GM18520 (cell line): ENCODE measurements around the gene RASGRF1.
A peak's percentile ranks its signal among the peaks of the same experiment; 100 is the strongest.
"Not testable (repeated sequence)": the region's sequence is repeated elsewhere in the genome, so short reads cannot be mapped to it uniquely, and the experiment has no call there.

ENCODE experiments used
- ATAC-seq: cut with Tn5 transposase; IDR thresholded peaks from one replicate; pipeline ENCODE4 v1.9.1; 2021; ENCODE audit not compliant: unreplicated experiment

RASGRF1 gene

GRCh38 chr15:79041601-79042168 is 48.9 kb downstream of the RASGRF1 start:
- no peak for ATAC-seq

DNA sequence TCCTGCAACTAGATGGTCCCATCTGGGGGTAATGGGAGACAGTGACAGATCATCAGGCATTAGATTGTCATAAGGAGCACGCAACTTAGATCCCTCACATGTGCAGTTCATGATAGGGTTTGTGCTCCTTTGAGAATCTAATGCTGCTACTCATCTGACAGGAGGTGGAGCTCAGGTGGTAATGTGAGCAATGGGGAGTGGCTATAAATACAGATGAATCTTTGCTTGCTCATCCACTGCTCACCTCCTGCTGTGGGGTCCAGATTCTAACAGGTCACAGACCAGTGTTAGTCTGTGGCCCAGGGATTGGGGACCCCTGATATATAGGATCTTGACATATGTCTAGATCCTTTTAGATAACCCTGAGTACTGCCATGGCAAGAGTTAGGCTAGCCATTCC is 52.7 kb downstream of the RASGRF1 start:
- no peak for ATAC-seq

GRCh38 chr15:79036323-79036722 is 54.3 kb downstream of the RASGRF1 start:
- ATAC-seq: no peak

GRCh38 chr15:79035814-79036213 is 54.8 kb downstream of the RASGRF1 start:
- ATAC-seq: no peak

- peak; percentile 57 for ATAC-seq
These were observed 55.4 kb downstream of the RASGRF1 start for GRCh38 chr15:79035111-79035601.

GRCh38 chr15:79034284-79034683 is 56.3 kb downstream of the RASGRF1 start:
- ATAC-seq: no peak

- ATAC-seq: no peak
These were observed 57.9 kb downstream of the RASGRF1 start for GRCh38 chr15:79032656-79033055.

- ATAC-seq: no peak
These were observed 58.8 kb downstream of the RASGRF1 start for GRCh38 chr15:79031821-79032220.

- no peak for ATAC-seq
These were observed 59.4 kb downstream of the RASGRF1 start for GRCh38 chr15:79031201-79031600.

DNA sequence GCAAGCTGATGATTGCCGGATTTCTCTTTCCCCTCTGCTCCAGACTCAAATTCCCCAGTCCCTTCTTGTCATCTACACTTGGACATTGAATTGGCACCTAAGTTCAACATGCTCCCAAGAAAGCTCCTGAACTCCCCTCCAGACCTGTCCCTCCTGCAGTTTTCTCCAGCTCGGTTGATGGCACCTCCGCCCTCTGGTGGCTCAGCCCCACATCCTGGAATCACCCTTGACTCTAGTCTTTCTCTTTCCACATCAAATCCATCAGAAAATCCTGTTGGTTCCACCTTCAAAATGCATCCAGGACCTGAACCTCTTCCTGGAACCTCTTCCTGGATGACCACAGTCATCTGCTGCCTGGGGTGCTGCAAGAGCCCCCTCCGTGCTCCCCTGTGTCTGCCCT is 60.1 kb downstream of the RASGRF1 start:
- no peak for ATAC-seq

GRCh38 chr15:79028411-79028964 is 62.1 kb downstream of the RASGRF1 start:
- ATAC-seq: no peak

DNA sequence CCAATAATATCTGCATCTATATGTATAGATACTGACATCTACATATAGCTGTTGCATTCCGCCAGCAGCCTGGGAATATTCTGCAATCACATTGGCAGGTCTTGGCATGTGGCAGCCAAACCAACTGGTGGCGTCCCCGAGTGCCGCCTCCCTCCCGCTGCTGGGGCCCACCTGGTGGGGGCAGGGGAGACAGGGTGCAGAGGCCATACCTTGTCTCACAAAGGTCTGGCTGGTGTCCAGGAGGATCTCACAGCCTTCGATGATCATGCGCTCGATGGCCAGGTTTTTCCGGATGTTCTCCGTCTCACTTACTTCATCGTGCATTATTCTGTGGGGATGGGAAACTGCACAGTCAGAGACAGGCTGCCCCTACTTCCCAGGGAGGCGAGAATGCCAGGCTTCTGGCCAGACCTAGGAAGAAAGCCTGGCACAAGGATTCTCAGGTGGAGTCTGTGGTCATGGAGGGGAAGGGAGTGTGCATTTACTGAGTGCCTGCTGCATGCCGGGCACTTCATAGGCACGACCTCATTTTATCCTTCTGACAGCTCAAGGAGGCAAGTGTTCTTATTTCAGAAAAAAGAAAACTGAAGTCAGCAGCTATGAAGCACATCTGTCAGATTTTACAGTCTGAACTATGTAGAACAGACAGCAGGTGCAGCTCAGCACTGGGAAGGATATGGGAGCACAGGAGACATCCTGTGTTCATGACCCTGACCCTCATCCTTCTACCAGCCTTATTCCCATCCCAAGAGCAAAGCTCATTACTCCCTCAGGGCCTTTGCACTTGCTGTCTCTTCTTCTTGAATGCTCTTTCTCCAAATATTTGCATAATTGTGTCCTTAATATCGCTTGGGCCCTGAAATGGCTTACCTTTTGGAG is 62.8 kb downstream of the RASGRF1 start:
- no peak for ATAC-seq

DNA sequence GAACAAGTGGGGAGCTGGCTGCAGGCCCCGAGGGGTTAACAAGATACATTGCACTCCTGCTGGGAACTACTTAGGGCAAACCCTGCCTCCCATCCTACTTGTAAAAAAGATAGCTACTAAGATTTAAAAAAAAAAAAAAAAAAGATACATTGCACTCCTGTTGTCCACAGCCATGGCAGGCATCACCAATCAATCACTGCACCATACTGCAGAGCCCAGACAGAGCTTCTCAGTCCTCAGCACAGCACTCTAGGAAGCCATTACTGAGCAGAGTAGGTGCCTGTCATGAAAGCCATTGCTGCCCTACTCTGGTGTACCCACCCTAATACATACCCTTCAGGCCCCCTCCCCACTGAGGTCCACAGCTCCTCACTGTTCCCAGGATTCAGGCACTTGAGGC is 64.8 kb downstream of the RASGRF1 start:
- no peak for ATAC-seq

DNA sequence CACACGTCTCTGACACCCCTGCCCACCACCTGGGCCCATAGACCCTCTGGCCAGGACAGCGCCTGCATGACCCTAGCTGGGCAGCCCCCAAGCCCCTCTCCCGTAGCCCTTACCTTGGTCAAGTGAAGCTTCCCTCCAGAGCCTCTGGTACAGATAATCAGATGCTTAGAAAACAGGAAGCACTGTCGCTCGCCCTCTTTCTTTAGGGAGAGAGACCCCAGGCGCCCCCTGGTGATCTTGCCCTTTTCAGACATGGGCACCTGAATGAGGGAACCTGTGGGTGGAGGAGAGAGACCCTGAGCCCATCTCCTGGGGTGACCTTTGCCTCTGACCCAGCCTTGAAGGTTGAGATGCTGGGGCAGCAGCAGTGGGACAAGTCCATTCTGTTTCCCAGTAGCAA is 65.4 kb downstream of the RASGRF1 start:
- no peak for ATAC-seq

- not testable (repeated sequence) for ATAC-seq
These were observed 66.1 kb downstream of the RASGRF1 start for GRCh38 chr15:79024493-79024892.

GRCh38 chr15:79023918-79024317 is 66.7 kb downstream of the RASGRF1 start:
- ATAC-seq: no peak

DNA sequence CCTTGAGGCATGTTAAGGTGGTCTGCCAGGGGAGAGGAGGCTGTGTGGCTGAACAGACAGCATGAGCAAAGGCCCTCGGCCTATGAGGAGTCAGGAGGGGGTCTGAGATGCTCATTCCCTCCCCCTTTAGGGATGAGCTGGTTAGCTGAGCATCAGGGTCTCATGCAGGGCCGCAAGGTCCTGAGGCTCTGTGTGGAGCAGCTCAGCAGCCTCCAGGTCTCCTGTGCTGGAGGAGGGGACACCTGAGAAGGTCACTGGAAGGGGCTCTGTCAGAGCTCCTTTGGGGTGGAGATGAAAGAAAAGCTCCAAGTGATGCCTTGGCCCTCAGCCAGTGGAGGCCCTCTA is 67.1 kb downstream of the RASGRF1 start:
- no peak for ATAC-seq

- no peak for ATAC-seq
These were observed 71.6 kb downstream of the RASGRF1 start for GRCh38 chr15:79018960-79019359.

DNA sequence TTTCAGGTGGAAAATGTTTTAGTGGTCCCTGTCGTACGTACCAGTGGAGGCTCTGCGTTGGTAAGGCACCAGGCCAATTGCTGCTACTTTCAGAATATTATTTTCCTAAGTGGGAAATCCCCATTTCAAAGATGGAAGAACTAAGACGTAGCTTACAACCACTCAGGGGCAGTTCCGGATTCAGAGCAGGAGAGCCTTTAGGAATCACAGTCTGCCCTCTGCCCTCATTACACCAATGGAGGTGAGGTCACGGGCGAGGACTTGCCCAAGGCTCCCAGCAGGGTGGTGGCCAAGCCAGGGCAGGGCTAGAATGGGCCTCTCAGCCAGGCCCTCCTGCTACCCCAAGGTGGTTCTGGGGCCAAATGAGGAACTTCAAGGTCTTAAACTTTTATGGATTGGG is 72.6 kb downstream of the RASGRF1 start:
- ATAC-seq: no peak

- ATAC-seq: no peak
These were observed 73.9 kb downstream of the RASGRF1 start for GRCh38 chr15:79016527-79017170.

- ATAC-seq: no peak
These were observed 75.2 kb downstream of the RASGRF1 start for GRCh38 chr15:79015416-79015815.

GRCh38 chr15:79010278-79010677 is 80.3 kb downstream of the RASGRF1 start:
- ATAC-seq: no peak
